A673 (cell line): Measurements from ENCODE around the gene OTOP3. TPM values are rescaled to one million over a fixed set of nuclear protein-coding genes. Genes with fewer than 3 reads are reported as not detected.

Experiments used
- BruUV-seq: library from RNA; stranded (reverse); fragments of 400-500 nt; replicated peaks from 2 replicates; lab custom pipeline; 2021; lab: Mats Ljungman, UMichigan
- CTCF ChIA-PET: fragments of 300-600 bp; sonication (Branson Sonifier 250); formaldehyde crosslinking; loops from one replicate; lab custom pipeline; 2022; ENCODE audit warnings: antibody characterized with exemption; lab: Charles Lee
- POLR2A ChIA-PET: fragments of 300-600 bp; sonication (Branson Sonifier 250); formaldehyde crosslinking; loops from one replicate; lab custom pipeline; 2022; ENCODE audit warnings: antibody characterized with exemption; ENCODE audit not compliant: low non-redundant PET; lab: Charles Lee
- DNase-seq: peaks from one replicate; pipeline ENCODE4 v3.0.0-alpha.2; 2015; ENCODE audit warnings: low spot score
- H3K27ac ChIP-seq: fragments of 200-600 bp; sonication (generic); 2 replicates; pipeline ENCODE4 v1.5.1; 2016; ENCODE audit warnings: mixed run types, low read depth, mild to moderate bottlenecking, mixed read lengths, antibody characterized with exemption, low read length; ENCODE audit not compliant: poor library complexity, severe bottlenecking
- H3K27me3 ChIP-seq: fragments of 200-600 bp; sonication (generic); replicated peaks from 2 replicates; pipeline ENCODE4 v1.6.1; 2017; ENCODE audit warnings: mixed run types, low read depth, mild to moderate bottlenecking, mixed read lengths, antibody characterized with exemption, low read length; ENCODE audit not compliant: insufficient read depth, poor library complexity
- H3K36me3 ChIP-seq: fragments of 200-600 bp; sonication (generic); 2 replicates; pipeline ENCODE4 v1.6.1; 2016; ENCODE audit warnings: mixed run types, mild to moderate bottlenecking, mixed read lengths, antibody characterized with exemption, low read length; ENCODE audit not compliant: insufficient read depth, poor library complexity, severe bottlenecking
- H3K4me1 ChIP-seq: fragments of 200-600 bp; sonication (generic); 2 replicates; pipeline ENCODE4 v1.6.1; 2017; ENCODE audit warnings: mixed run types, mild to moderate bottlenecking, mixed read lengths, antibody characterized with exemption, low read length; ENCODE audit not compliant: insufficient read depth, poor library complexity, severe bottlenecking
- H3K4me3 ChIP-seq: fragments of 200-600 bp; sonication (generic); 2 replicates; pipeline ENCODE4 v1.5.1; 2016; ENCODE audit warnings: low read depth, mixed run types, mild to moderate bottlenecking, mixed read lengths, low read length; ENCODE audit not compliant: poor library complexity, severe bottlenecking
- H3K9me3 ChIP-seq: fragments of 200-600 bp; sonication (generic); 2 replicates; pipeline ENCODE4 v1.6.1; 2016; ENCODE audit warnings: mixed run types, low read depth, mild to moderate bottlenecking, mixed read lengths, antibody characterized with exemption, low read length; ENCODE audit not compliant: poor library complexity, severe bottlenecking
- EZH2 ChIP-seq: fragments of 200-600 bp; sonication (generic); IDR thresholded peaks from 2 replicates; pipeline ENCODE4 v1.6.1; 2017; ENCODE audit warnings: borderline replicate concordance, low read depth, mild to moderate bottlenecking, mixed read lengths, antibody characterized with exemption, low read length; ENCODE audit not compliant: poor library complexity, severe bottlenecking
- intact Hi-C: fragments of 100-400 bp; cut with micrococcal nuclease; formaldehyde crosslinking; loops from one replicate; pipeline ENCODE4 v1.10.0; 2022; ENCODE audit not compliant: unreplicated experiment
- total RNA-seq: library from RNA; stranded (reverse); gene quantifications from 2 replicates; pipeline ENCODE4 v1.2.3, GENCODE V29; 2021
- TF ChIP-seq, protein P1 (sequence below): fragments of 300-800, 200-600 bp; sonication (generic); conservative IDR thresholded peaks from 2 replicates; pipeline ENCODE4 v1.5.1; 2017; ENCODE audit warnings: low read depth, mild to moderate bottlenecking, antibody characterized with exemption, low read length, moderate library complexity, mixed read lengths

The OTOP3 gene
- total RNA-seq, 1 experiment from 2014 or later: not detected

GRCh38 chr17:74972107-74972972, 36.6 kb downstream of the OTOP3 start, which contains the start of gene HID1:
TSS of gene HID1 (minus strand) at chr17:74972759. CDS start at chr17:74972656, 103 bp downstream.
- H3K36me3 ChIP-seq: no peaks in the 10 kb centered on the region
- no peak within 1 kb of the TSS for H3K27ac ChIP-seq
- no peaks in the 10 kb centered on the region for H3K9me3 ChIP-seq
- no peaks in the 10 kb centered on the region for H3K4me1 ChIP-seq
- BruUV-seq: no TSS peak
- H3K4me3 ChIP-seq: peak within 1 kb of the TSS; percentile 56
- peaks cover 5% of the 10 kb centered on the region for H3K27me3 ChIP-seq
- ChIA-PET CTCF (interaction anchor here (0.6 to 1.2 kb wide), 3 partner anchors 11 to 811 kb away, joined by 3 to 11 read pairs (median 3); partner anchors contain the start of gene CDR2L), POLR2A (no interaction called here)
- intact Hi-C loops: no loop called here
- peak; percentile 71 for DNase-seq
- TF ChIP-seq EZH2: no peak
- TF ChIP-seq, protein P1, sequence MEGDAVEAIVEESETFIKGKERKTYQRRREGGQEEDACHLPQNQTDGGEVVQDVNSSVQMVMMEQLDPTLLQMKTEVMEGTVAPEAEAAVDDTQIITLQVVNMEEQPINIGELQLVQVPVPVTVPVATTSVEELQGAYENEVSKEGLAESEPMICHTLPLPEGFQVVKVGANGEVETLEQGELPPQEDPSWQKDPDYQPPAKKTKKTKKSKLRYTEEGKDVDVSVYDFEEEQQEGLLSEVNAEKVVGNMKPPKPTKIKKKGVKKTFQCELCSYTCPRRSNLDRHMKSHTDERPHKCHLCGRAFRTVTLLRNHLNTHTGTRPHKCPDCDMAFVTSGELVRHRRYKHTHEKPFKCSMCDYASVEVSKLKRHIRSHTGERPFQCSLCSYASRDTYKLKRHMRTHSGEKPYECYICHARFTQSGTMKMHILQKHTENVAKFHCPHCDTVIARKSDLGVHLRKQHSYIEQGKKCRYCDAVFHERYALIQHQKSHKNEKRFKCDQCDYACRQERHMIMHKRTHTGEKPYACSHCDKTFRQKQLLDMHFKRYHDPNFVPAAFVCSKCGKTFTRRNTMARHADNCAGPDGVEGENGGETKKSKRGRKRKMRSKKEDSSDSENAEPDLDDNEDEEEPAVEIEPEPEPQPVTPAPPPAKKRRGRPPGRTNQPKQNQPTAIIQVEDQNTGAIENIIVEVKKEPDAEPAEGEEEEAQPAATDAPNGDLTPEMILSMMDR: no peak

DNA sequence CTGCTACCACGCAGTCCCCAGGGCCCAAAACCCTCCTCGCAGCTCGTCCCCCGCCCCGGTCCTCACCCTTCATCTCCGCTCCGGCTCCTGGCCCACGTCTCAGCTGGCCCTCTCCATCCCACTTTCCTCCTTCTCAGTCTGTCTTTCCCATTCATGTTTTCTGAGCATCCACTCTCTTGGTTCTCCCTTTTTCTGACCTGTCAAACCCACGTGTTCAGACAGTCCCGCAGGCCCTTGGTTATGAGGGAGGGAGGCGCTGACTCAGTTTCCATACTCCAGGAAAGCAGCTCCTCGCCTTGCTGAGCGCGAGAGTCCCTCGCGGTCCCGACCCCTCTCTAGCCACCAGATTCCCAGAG, 37.3 kb downstream of the OTOP3 start:
- H3K9me3 ChIP-seq: no peaks in the 10 kb centered on the region
- no peak overlapping the region for H3K27ac ChIP-seq
- ChIA-PET CTCF (interaction anchor here (0.6 to 1.2 kb wide), 3 partner anchors 12 to 810 kb away, joined by 3 to 11 read pairs (median 3); partner anchors contain the start of gene CDR2L), POLR2A (interaction anchor here (0.6 to 0.7 kb wide), 2 partner anchors 10 to 39 kb away, joined by 4 to 13 read pairs; partner anchors contain the start of gene MRPL58)
- H3K4me1 ChIP-seq: no peaks in the 10 kb centered on the region
- intact Hi-C loops: no loop called here
- H3K27me3 ChIP-seq: peaks cover 5% of the 10 kb centered on the region
- TF ChIP-seq EZH2: no peak
- TF ChIP-seq, protein P1: no peak
- no TSS peak for BruUV-seq
- peak overlapping the region; percentile 56 for H3K4me3 ChIP-seq
- DNase-seq: no peak
- no peaks in the 10 kb centered on the region for H3K36me3 ChIP-seq

GRCh38 chr17:74975943-74976342, 40.2 kb downstream of the OTOP3 start:
- Histone ChIP-seq H3K4me3 (no peak overlapping the region), H3K9me3 (no peaks in the 10 kb centered on the region), H3K36me3 (no peaks in the 10 kb centered on the region), H3K27me3 (peaks cover 5% of the 10 kb centered on the region), H3K27ac (no peak overlapping the region), H3K4me1 (no peaks in the 10 kb centered on the region)
- intact Hi-C loops: no loop called here
- TF ChIP-seq EZH2: no peak
- TF ChIP-seq, protein P1: no peak
- no TSS peak for BruUV-seq
- no peak for DNase-seq
- ChIA-PET CTCF (no interaction called here), POLR2A (no interaction called here)
